AG09309 (cell line): ENCODE measurements around the gene PPP4R4.
"Not testable (repeated sequence)": the region's sequence is repeated elsewhere in the genome, so short reads cannot be mapped to it uniquely, and the experiment has no call there.

Source experiments
- DNase-seq: peaks from one replicate; pipeline ENCODE4 v3.0.0-alpha.2; 2010; ENCODE audit warnings: low read depth
- H3K4me3 ChIP-seq: 2 replicates; pipeline ENCODE4 v1.5.1; 2011; ENCODE audit warnings: mild to moderate bottlenecking, low read depth, low read length, moderate library complexity; ENCODE audit not compliant: control insufficient read depth
- CTCF ChIP-seq: IDR thresholded peaks from 2 replicates; pipeline ENCODE4 v1.5.1; 2011; ENCODE audit warnings: mild to moderate bottlenecking, low read depth, low read length, inconsistent platforms; ENCODE audit not compliant: insufficient read depth, control insufficient read depth; ENCODE audit errors: missing control alignments

Gene PPP4R4

DNA sequence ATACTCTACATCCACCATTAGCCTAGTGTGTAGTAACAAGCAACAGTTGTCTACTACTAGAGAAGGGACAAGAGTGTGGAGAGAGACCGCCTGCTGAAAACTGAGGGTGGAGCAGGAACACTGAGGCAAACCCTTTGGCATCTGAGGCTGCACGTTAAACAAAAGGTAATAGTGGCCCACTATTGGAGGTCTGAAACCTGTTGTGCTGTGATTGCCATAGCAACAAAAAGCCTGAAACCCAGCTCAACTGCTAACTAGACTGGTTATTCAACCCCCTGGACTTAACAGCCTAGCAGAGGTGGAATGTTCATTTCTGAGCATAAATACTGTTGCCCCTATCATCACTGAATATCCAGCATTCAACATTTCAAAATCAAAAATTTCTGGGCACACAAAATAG, 43.0 kb downstream of the PPP4R4 start:
- H3K4me3 ChIP-seq = no peak overlapping the region
- TF ChIP-seq CTCF = no peak
- DNase-seq = no peak

DNA sequence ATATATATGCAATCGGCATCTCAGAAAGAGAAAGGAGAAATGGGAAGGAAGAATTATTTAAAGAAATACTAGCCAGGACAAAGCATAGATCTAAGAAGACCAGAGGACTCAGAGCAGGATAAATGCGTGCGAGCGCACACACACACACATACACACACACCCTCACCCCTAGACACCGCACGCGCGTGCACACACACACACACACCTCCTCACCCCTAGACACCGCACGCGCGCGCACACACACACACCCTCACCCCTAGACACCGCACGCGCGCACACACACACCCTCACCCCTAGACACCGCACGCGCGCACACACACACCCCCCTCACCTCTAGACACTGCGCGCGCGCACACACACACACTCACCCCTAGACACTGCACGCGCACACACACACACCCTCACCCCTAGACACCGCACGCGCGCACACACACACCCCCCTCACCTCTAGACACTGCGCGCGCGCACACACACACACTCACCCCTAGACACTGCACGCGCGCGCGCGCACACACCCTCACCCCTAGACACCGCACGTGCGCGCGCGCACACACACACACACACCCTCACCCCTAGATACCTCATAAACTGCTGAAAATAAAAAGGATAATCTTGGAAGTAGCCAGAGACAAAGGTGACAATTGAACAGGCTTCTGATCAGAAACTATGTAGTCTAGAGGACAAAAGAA, 44.2 kb downstream of the PPP4R4 start:
- not testable (repeated sequence) for DNase-seq, H3K4me3 ChIP-seq

- no peak overlapping the region for H3K4me3 ChIP-seq
- DNase-seq = no peak
- no peak for TF ChIP-seq CTCF
These were observed 49.9 kb downstream of the PPP4R4 start for GRCh38 chr14:94224040-94224439.

GRCh38 chr14:94225460-94226378, 51.6 kb downstream of the PPP4R4 start:
- no peak overlapping the region for H3K4me3 ChIP-seq
- no peak for TF ChIP-seq CTCF
- DNase-seq = no peak

DNA sequence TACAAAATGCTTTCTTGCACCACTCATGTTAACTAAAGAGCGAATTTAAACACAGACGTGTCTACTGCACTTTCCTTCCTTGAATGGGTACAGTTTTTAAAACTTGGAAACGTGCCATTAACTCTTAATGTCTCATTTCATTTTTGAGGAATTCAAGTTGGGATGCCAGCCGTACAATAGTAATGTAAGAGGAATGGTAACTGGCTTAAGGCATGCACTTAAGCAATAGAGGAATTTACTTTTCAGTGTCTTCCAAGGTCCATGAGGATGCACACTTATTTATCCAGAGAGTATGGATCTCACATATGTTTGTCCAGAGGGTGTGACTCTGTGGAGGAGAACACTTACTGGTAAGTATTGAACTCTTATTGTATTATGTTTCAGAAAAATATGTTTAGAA, 52.9 kb downstream of the PPP4R4 start:
- DNase-seq = peak; percentile 11
- no peak overlapping the region for H3K4me3 ChIP-seq
- no peak for TF ChIP-seq CTCF

DNA sequence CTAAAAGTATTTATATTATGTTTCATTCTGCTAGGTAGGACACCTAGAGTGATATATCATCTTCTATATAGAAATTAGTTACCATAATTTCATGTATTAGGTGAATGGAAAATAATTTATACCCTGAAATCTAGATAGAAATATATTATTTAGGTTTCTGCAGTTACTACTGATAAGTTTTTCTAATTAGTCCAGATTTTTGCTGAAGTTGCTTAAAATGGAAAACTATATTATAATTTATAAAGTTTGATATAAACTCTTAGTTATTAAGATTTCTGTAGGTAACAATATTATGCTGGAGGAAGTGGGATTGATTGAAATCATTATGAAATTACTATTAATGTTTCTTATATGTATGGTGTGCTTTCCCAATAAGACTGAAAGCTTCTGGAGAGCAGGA, 62.9 kb downstream of the PPP4R4 start:
- TF ChIP-seq CTCF = no peak
- H3K4me3 ChIP-seq = no peak overlapping the region
- no peak for DNase-seq

DNA sequence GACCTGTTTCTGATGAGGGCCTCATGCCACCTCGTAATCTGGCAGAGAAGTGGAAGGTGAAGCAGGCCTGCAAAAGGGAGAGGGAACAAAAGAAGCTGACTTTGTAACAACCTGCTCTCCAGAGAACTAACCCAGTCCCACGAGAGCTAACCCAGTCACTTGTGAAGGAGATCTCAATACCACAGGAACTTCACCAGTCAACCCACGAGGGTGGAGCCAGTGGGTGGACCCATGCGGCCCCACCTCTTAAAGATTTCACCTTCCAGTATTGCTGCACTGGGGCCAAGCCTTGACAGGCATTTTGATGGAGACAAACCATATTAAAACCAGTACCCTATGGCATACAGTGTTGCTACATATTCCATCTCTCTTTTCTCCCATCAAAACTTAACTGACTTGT, 63.9 kb downstream of the PPP4R4 start:
- DNase-seq = no peak
- no peak for TF ChIP-seq CTCF
- no peak overlapping the region for H3K4me3 ChIP-seq
